Measurements from ENCODE around the gene CCT8. TPM values are rescaled to one million over a fixed set of nuclear protein-coding genes. Genes with fewer than 3 reads are reported as not detected.

The CCT8 gene, protein sequence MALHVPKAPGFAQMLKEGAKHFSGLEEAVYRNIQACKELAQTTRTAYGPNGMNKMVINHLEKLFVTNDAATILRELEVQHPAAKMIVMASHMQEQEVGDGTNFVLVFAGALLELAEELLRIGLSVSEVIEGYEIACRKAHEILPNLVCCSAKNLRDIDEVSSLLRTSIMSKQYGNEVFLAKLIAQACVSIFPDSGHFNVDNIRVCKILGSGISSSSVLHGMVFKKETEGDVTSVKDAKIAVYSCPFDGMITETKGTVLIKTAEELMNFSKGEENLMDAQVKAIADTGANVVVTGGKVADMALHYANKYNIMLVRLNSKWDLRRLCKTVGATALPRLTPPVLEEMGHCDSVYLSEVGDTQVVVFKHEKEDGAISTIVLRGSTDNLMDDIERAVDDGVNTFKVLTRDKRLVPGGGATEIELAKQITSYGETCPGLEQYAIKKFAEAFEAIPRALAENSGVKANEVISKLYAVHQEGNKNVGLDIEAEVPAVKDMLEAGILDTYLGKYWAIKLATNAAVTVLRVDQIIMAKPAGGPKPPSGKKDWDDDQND
- 213 TPM for polyA plus RNA-seq
- long read RNA-seq, donor 1, transcript CCT8-201 (15 exons, 2,005 nt) = major isoform, 23 of 55 reads
- long read RNA-seq, donor 1, partial matches to known transcripts = 32 of 55 reads
- long read RNA-seq, donor 1, other reads (novel, unspliced or antisense) = 0 of 55 reads
- long read RNA-seq, donor 2, transcript CCT8-201 (15 exons, 2,005 nt) = major isoform, 78 of 167 reads
- long read RNA-seq, donor 2, transcript CCT8-210 (5 exons, 1,326 nt) = minor isoform, 6 of 167 reads
- long read RNA-seq, donor 2, partial matches to known transcripts = 74 of 167 reads
- long read RNA-seq, donor 2, other reads (novel, unspliced or antisense) = 9 of 167 reads
- long read RNA-seq, donor 3, transcript CCT8-201 (15 exons, 2,005 nt) = major isoform, 74 of 261 reads
- long read RNA-seq, donor 3, transcript CCT8-210 (5 exons, 1,326 nt) = minor isoform, 8 of 261 reads
- long read RNA-seq, donor 3, partial matches to known transcripts = 163 of 261 reads
- long read RNA-seq, donor 3, other reads (novel, unspliced or antisense) = 15 of 261 reads
- long read RNA-seq, donor 4, transcript CCT8-201 (15 exons, 2,005 nt) = major isoform, 6 of 6 reads
- long read RNA-seq, donor 4, partial matches to known transcripts = 0 of 6 reads
- long read RNA-seq, donor 4, other reads (novel, unspliced or antisense) = 0 of 6 reads
- long read RNA-seq, donor 5, transcript CCT8-201 (15 exons, 2,005 nt) = major isoform, 46 of 79 reads
- long read RNA-seq, donor 5, partial matches to known transcripts = 31 of 79 reads
- long read RNA-seq, donor 5, other reads (novel, unspliced or antisense) = 0 of 79 reads
- long read RNA-seq, donor 6, transcript CCT8-201 (15 exons, 2,005 nt) = major isoform, 41 of 139 reads
- long read RNA-seq, donor 6, transcript CCT8-210 (5 exons, 1,326 nt) = minor isoform, 6 of 139 reads
- long read RNA-seq, donor 6, partial matches to known transcripts = 85 of 139 reads
- long read RNA-seq, donor 6, other reads (novel, unspliced or antisense) = 6 of 139 reads
- long read RNA-seq, donor 7, transcript CCT8-201 (15 exons, 2,005 nt) = major isoform, 23 of 63 reads
- long read RNA-seq, donor 7, partial matches to known transcripts = 38 of 63 reads
- long read RNA-seq, donor 7, other reads (novel, unspliced or antisense) = 0 of 63 reads
- long read RNA-seq, donor 8, transcript CCT8-201 (15 exons, 2,005 nt) = major isoform, 50 of 229 reads
- long read RNA-seq, donor 8, transcript CCT8-210 (5 exons, 1,326 nt) = minor isoform, 9 of 229 reads
- long read RNA-seq, donor 8, partial matches to known transcripts = 163 of 229 reads
- long read RNA-seq, donor 8, other reads (novel, unspliced or antisense) = 6 of 229 reads
- long read RNA-seq, donor 9, transcript CCT8-201 (15 exons, 2,005 nt) = major isoform, 35 of 99 reads
- long read RNA-seq, donor 9, partial matches to known transcripts = 60 of 99 reads
- long read RNA-seq, donor 9, other reads (novel, unspliced or antisense) = 0 of 99 reads
- long read RNA-seq, donor 10, transcript CCT8-201 (15 exons, 2,005 nt) = major isoform, 67 of 120 reads
- long read RNA-seq, donor 10, partial matches to known transcripts = 44 of 120 reads
- long read RNA-seq, donor 10, other reads (novel, unspliced or antisense) = 5 of 120 reads
- long read RNA-seq, donor 11, transcript CCT8-201 (15 exons, 2,005 nt) = major isoform, 59 of 117 reads
- long read RNA-seq, donor 11, partial matches to known transcripts = 50 of 117 reads
- long read RNA-seq, donor 11, other reads (novel, unspliced or antisense) = 6 of 117 reads

DNA sequence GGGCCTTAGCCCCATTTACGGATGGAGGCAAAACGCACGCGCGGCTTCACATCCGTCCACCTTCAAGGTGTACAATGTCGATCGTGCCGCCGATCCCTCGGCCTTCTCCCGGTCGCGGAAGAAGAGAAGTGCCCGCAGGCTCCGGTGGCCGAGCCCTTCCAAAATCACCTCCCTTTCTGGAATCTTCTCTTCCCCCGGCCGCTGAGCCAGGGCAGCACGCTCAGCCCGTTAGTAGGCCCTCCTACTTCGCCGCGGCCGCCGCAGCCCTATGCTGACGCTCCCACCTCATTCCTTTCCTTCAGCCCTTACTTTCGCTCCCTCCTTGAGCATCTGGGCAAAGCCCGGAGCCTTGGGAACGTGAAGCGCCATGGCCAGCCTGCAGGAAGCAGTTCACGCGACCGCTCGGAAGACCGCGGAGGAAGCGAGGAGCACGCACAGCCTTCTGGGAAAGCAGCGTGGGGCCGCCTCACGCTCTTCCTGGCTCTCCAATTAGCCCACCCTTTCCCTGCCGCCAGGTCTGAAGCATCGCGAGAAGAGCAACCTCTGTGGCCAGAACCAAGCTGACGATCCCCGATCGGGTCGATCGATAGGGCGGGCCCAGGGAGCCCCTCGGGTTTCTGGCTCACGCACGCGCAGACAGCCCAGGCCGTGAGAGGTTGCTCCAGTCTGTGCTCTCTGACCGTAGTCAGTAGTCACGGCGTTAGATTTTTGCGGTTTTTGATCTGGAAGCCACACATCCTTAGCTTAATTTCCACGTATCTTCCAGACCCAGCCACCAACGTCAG is at the start of gene CCT8:
Gene CCT8, minus strand, starts transcription at position 427 of the 785 bp plus-strand sequence. Its CDS starts 58 bp downstream, at position 369.
- Histone ChIP-seq H3K27ac (ENCODE audit: low read length) (peak within 1 kb of the TSS; percentile 79), H3K27me3 (ENCODE audit: control insufficient read depth, insufficient read depth, low read length) (no peaks in the 10 kb centered on the region), H3K9me3 (ENCODE audit: control insufficient read depth, low read depth, low read length) (peaks cover 2% of the 10 kb centered on the region), H3K4me3 (ENCODE audit: low read length) (peak within 1 kb of the TSS; percentile 63), H3K36me3 (ENCODE audit: control insufficient read depth, insufficient read depth, low read length) (peaks cover 4% of the 10 kb centered on the region), H3K4me1 (ENCODE audit: control insufficient read depth, insufficient read depth, low read length) (peaks cover 8% of the 10 kb centered on the region)
- WGBS (ENCODE audit: insufficient coverage, low lambda C conversion rate) = no CpG with 5 or more reads among the region's 62 CpGs
- DNase-seq = peak; percentile 100

DNA sequence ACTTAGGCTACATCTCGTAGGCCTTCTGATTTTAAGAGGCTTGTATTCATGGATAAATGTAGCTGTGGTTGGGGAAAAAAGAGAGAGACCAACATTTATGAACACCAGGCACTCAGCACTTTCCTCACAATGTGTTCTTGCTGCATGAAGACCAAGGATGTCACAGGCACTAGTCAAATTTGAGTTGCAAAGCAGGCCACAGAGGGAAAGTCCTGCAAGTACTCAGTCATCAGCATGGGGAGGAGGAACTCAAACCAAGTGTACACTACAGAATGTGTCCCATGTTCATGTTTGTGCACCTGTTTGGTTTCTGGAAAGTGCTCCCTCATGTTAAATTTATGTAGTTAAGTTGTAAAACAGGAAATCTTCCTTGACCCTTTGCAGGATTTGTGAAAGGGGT is 48.3 kb upstream of the CCT8 start:
- Histone ChIP-seq H3K36me3 (ENCODE audit: control insufficient read depth, insufficient read depth, low read length) (no peaks in the 10 kb centered on the region), H3K9me3 (ENCODE audit: control insufficient read depth, low read depth, low read length) (no peaks in the 10 kb centered on the region), H3K27ac (ENCODE audit: low read length) (no peak overlapping the region), H3K4me3 (ENCODE audit: low read length) (no peak overlapping the region), H3K4me1 (ENCODE audit: control insufficient read depth, insufficient read depth, low read length) (no peaks in the 10 kb centered on the region), H3K27me3 (ENCODE audit: control insufficient read depth, insufficient read depth, low read length) (no peaks in the 10 kb centered on the region)
- DNase-seq = no peak
- no CpG with 5 or more reads among the region's 1 CpG for WGBS (ENCODE audit: insufficient coverage, low lambda C conversion rate)

DNA sequence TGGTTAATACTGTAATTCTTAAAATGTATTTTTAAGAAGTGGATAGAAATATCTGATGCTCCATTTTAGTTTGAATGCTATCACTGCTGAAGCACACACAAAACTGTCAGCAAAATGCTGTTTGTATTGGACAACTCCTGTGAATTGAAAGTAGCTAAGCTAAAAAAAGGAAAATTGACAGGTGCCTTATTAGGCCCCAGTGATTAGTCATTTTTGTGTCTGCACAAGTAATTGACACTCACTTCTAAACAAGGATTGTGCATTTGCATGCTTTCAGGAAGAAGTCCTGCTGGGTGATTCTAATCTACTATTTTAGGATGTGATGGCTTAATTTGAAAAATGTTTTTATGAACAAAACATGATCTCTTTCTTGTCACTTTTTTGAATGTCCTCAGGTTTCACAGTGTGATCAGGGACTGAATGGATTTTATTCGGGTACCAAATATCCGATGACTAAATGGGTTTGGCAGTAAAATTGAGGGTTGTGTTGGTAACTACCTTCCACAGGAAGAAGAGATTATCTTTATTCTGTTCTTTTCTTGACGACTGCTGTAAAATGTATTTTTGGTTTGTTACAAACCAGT is 44.0 kb upstream of the CCT8 start:
- 80% methylated on average over 1 of the region's 3 CpGs for WGBS (ENCODE audit: insufficient coverage, low lambda C conversion rate)
- no peaks in the 10 kb centered on the region for H3K4me1 ChIP-seq (ENCODE audit: control insufficient read depth, insufficient read depth, low read length)
- no peak overlapping the region for H3K4me3 ChIP-seq (ENCODE audit: low read length)
- no peak for DNase-seq
- no peak overlapping the region for H3K27ac ChIP-seq (ENCODE audit: low read length)
- H3K27me3 ChIP-seq (ENCODE audit: control insufficient read depth, insufficient read depth, low read length) = no peaks in the 10 kb centered on the region
- H3K36me3 ChIP-seq (ENCODE audit: control insufficient read depth, insufficient read depth, low read length) = no peaks in the 10 kb centered on the region
- no peaks in the 10 kb centered on the region for H3K9me3 ChIP-seq (ENCODE audit: control insufficient read depth, low read depth, low read length)

DNA sequence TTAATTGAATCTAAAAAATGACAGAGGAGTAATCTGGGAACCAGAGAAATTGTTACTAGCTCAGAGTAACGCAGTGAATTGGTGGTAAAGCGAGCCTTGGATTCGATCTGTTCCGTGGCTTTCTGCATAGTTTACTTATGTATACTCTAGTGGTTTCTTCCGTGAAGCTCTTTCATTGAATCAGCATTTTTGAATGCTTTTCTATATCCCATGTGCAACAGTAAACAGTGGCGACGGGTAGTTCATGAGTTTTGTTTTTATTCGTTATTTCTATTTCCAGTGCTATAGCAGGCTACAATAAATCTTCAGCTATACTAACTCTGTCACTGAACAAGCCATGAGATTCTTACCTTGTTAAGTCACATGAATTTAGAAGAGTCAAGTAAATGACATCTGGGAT is 42.5 kb upstream of the CCT8 start:
- Histone ChIP-seq H3K27ac (ENCODE audit: low read length) (no peak overlapping the region), H3K36me3 (ENCODE audit: control insufficient read depth, insufficient read depth, low read length) (peaks cover 3% of the 10 kb centered on the region), H3K4me3 (ENCODE audit: low read length) (no peak overlapping the region), H3K27me3 (ENCODE audit: control insufficient read depth, insufficient read depth, low read length) (no peaks in the 10 kb centered on the region), H3K9me3 (ENCODE audit: control insufficient read depth, low read depth, low read length) (no peaks in the 10 kb centered on the region), H3K4me1 (ENCODE audit: control insufficient read depth, insufficient read depth, low read length) (no peaks in the 10 kb centered on the region)
- 89% methylated on average over 3 of the region's 8 CpGs for WGBS (ENCODE audit: insufficient coverage, low lambda C conversion rate)
- DNase-seq = no peak

DNA sequence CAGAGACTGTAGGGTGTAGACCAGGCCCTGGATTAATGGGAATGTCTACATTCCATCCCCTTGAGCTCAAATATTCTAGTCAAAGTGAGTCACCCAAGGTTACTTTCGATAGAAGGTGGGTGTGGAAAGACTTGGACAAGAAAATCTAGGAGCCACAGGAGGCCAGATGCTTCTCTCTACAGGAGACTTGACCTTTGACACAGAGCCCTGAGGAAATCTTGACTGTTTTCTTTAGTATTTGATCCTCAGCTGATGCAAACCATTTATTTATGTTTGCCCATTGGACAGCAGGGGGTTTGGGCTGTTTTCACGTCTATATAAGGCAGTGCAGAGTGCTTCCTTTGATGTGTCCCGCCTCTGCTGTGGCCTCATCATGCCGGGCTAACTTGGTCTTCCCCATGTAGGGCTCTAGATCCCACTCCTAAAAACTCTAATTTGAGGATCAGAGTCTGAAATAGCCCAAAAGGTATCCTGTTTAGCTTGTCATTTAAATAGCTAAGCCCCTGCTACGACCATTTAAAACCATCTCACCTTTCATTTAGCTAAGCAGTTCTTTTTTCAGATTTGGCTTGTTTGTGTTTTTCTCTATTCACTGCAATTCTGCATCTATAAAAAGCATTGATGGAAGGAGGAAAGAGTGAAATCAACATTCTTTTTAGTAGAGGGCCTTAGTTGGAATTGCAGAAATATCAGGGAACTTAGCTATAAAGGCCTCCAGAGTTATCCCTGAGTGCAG is 41.5 kb upstream of the CCT8 start:
- H3K4me3 ChIP-seq (ENCODE audit: low read length) = no peak overlapping the region
- H3K9me3 ChIP-seq (ENCODE audit: control insufficient read depth, low read depth, low read length) = no peaks in the 10 kb centered on the region
- no peak for DNase-seq
- no CpG with 5 or more reads among the region's 5 CpGs for WGBS (ENCODE audit: insufficient coverage, low lambda C conversion rate)
- H3K36me3 ChIP-seq (ENCODE audit: control insufficient read depth, insufficient read depth, low read length) = peaks cover 3% of the 10 kb centered on the region
- no peak overlapping the region for H3K27ac ChIP-seq (ENCODE audit: low read length)
- H3K4me1 ChIP-seq (ENCODE audit: control insufficient read depth, insufficient read depth, low read length) = no peaks in the 10 kb centered on the region
- no peaks in the 10 kb centered on the region for H3K27me3 ChIP-seq (ENCODE audit: control insufficient read depth, insufficient read depth, low read length)

DNA sequence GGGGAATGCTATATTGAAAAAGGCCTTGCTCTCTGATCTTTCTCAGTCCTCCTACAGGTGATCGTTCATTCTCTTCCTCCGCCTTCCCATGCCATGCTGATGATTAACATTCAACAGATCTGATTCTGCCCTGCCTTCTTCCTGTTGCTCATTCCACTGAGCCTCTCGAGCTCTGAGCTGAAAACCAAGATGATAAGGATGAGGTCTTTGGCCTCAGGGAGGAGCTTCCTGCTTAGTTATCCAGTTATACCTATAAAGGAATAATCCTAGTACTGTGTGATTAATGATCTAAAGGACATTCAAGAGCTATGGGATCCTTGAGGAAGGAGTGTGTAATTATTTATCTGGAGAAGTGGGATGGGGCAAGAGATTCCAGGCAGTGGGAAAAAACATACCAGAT is 31.8 kb upstream of the CCT8 start:
- Histone ChIP-seq H3K4me3 (ENCODE audit: low read length) (no peak overlapping the region), H3K27me3 (ENCODE audit: control insufficient read depth, insufficient read depth, low read length) (no peaks in the 10 kb centered on the region), H3K36me3 (ENCODE audit: control insufficient read depth, insufficient read depth, low read length) (no peaks in the 10 kb centered on the region), H3K27ac (ENCODE audit: low read length) (peak overlapping the region; percentile 66), H3K9me3 (ENCODE audit: control insufficient read depth, low read depth, low read length) (no peaks in the 10 kb centered on the region), H3K4me1 (ENCODE audit: control insufficient read depth, insufficient read depth, low read length) (peaks cover 13% of the 10 kb centered on the region)
- DNase-seq = peak; percentile 78 to 91
- no CpG with 5 or more reads among the region's 3 CpGs for WGBS (ENCODE audit: insufficient coverage, low lambda C conversion rate)

DNA sequence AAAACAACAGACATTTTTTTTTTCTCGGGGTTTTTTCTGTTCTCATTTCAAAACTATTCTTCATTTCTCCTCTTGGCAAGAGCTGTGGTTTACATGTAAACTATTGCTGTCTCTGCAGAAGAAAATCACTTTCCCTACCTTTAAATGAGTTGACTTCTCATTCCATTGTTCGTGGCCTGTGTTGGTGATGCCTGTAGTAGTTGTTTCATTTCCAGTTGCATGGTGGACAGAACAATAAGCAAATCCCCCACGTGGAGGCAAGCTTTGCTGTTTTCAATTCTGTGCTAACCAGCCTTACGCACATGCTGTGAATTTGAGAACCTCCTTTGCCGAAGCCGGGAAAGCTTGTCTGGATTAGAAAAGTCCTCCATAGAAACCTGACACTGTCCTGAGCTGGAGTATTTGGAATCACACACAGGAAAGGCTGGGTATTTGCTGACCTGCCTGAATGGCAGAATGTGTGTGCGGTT is 30.8 kb upstream of the CCT8 start:
- 80% methylated on average over 1 of the region's 7 CpGs for WGBS (ENCODE audit: insufficient coverage, low lambda C conversion rate)
- DNase-seq = no peak
- H3K27ac ChIP-seq (ENCODE audit: low read length) = peak overlapping the region; percentile 66

More for the DNA sequence above, 30.8 kb upstream of the CCT8 start:
- Histone ChIP-seq H3K36me3 (ENCODE audit: control insufficient read depth, insufficient read depth, low read length) (no peaks in the 10 kb centered on the region), H3K27me3 (ENCODE audit: control insufficient read depth, insufficient read depth, low read length) (no peaks in the 10 kb centered on the region), H3K9me3 (ENCODE audit: control insufficient read depth, low read depth, low read length) (no peaks in the 10 kb centered on the region), H3K4me1 (ENCODE audit: control insufficient read depth, insufficient read depth, low read length) (peaks cover 14% of the 10 kb centered on the region), H3K4me3 (ENCODE audit: low read length) (no peak overlapping the region)
